Putamen (tissue), 1 donor: ENCODE data around the gene SLC44A5.
"Not testable (repeated sequence)": the region's sequence is repeated elsewhere in the genome, so short reads cannot be mapped to it uniquely, and the experiment has no call there.

Experiments used
- DNase-seq: peaks from one replicate; pipeline ENCODE4 v3.0.0-alpha.2; 2016; ENCODE audit warnings: low spot score

Gene SLC44A5

DNA sequence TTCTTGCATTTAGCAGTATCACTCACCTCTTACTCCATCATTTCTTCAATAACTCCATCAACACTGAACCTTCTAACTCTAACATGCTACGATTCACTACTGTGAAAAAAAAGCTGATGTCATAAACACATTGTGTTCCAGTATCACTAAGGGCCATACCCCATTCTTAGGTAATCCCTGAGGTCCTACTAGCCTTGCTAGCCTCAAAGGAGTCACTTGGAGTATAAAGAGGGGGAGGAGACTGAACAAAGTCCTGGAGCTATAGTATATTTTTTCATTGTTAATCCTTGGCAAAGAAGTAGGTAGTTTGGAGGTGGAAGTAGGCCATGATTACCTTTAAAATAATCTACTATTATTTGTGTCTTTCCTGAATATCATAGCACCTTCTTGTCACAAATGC lies at the start of gene SLC44A5:
SLC44A5 (minus strand) TSS at position 101 of the 400 bp plus-strand sequence. CDS start 69,667 bp downstream, outside the sequence.
- DNase-seq = no peak

DNA sequence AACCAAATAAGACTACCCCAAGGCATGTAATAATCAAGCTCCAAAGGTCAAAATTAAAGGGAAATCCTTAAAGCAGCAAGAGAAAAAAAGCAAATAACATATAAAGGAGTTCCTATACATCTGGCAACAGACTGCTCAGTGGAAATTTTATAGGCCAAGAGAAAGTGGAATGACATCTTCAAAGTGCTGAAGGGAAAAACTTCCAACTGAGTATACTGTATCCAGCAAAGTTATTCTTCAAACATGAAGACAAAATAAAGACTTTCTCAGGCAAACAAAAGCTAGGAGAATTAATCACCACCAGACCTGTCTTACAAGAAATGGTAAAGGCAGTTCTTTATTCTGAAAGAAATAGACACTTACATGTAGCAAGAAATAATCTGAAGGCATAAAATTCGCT lies 45.0 kb upstream of the SLC44A5 start:
- no peak for DNase-seq

DNA sequence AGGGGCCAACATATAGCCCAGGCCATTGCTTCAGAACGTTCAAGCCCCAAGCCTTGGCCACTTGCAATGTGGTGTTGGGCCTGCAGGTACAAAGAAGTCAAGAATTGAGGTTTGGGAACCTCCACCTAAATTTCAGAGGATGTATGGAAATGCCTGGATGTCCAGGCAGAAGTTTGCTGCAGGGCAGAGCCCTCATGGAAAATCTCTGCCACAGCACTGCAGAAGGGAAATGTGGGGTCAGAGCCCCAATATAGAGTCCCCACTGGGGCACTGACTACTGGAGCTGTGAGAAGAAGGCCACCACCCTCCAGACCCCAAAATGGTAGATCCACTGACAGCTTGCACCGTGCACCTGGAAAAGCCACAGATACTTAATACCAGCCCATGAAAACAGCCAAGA lies 36.3 kb upstream of the SLC44A5 start:
- not testable (repeated sequence) for DNase-seq

DNA sequence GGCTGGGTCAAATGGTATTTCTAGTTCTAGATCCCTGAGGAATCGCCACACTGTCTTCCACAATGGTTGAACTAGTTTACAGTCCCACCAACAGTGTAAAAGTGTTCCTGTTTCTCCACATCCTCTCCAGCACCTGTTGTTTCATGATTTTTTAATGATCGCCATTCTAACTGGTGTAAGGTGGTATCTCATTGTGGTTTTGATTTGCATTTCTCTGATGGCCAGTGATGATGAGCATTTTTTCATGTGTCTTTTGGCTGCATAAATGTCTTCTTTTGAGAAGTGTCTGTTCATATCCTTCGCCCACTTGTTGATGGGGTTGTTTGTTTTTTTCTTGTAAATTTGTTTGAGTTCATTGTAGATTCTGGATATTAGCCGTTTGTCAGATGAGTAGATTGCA lies 34.2 kb upstream of the SLC44A5 start:
- DNase-seq = not testable (repeated sequence)

DNA sequence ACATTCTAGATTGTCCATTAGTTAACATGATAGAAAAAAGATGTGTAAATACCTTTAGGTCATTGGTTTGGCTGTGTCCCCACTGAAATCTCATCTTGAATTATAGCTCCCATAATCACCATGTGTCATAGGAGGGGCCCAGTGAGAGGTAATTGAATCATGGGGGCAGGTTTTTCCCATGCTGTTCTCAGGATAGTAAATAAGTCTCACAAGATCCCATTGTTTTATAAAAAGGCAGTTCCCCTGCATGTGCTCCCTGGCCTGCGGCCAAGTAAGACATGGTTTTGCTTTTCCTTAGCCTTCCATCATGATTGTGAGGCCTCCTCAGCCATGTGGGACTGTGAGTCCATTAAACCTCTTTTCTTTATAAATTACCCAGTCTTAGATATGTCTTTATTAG lies 32.5 kb upstream of the SLC44A5 start:
- DNase-seq = no peak

DNA sequence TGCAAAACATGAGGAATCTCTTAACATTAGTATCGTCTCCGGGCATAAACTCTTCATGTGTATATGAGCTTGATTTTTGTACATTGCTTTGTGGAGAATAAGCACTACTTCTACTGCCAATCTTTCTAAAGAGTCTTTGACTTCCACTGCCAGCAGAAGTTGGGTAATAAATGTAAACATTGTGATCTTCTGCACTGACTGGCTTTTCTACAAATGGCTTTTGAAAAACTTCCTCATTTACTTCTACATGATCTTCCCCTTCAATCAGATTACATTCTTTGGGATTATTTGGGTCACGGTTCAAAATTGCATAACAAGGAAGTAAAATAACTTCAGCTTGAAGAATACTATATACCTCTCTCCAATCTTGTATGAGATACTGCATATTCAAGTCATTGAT lies 30.4 kb upstream of the SLC44A5 start:
- DNase-seq = no peak

DNA sequence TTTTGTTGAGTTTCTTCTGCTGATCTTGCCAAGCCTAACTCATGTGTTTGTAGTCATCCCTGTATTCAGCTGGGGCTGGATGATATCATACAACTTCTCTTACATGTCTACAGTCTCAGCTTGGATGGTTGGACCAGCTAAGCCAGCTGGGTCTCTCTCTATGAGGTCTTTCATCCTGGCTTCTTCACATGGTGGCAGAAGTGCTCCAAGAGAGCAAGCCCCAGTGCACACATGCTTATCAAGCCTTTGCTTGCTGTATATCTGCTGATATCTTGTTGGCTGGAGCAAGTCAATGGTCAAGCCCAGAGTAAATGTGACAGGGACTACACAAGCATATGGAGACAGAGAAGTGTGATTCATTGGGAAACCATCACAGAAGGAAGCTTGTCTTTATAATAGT lies 29.2 kb upstream of the SLC44A5 start:
- DNase-seq = no peak

DNA sequence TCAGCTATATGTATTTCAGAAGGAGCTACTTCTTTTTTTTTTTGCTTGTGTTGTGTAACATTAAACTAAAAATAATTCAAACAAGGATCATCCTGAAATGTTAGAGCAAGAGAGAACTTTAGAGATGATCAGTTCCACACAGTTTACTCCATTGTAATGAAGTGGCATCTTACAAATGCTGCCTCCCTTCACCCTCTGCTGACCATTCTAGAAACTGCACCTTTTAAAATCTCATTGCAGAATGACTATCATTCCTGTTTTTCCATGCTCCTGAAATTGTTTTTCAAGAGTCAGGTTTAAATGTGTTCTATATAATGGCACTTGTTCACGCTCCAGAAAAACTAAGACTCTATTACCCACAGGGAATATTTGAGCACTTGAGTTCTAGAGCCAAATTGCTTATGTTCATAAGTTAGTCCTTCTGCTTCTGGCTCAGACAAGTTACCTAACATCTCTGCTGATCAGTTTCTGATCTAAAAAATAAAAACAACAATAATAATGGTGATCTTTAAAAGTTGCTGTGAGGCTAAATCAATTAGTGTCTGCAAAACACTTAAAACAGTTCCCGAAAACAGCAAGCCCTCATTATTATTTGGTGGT lies 21.5 kb upstream of the SLC44A5 start:
- peak; percentile 10 for DNase-seq

DNA sequence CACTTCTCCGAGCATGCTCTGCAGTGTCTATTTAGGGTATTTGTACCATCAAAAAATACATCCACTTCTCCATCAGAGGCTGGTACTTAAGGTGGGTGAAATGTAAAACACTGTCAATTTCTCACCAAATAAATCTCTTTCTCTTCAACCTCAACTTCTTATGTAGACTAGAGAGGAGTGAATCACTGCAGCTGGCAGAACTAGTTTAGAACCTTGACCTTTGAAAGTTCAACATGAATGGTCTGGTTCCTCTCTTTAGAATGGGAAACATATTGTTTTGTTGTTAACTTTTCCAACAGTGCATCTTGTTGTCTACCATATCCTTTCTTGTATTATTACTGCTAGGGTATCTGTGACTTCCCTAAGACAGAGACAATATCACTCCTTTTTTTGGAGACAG lies 20.1 kb upstream of the SLC44A5 start:
- no peak for DNase-seq

DNA sequence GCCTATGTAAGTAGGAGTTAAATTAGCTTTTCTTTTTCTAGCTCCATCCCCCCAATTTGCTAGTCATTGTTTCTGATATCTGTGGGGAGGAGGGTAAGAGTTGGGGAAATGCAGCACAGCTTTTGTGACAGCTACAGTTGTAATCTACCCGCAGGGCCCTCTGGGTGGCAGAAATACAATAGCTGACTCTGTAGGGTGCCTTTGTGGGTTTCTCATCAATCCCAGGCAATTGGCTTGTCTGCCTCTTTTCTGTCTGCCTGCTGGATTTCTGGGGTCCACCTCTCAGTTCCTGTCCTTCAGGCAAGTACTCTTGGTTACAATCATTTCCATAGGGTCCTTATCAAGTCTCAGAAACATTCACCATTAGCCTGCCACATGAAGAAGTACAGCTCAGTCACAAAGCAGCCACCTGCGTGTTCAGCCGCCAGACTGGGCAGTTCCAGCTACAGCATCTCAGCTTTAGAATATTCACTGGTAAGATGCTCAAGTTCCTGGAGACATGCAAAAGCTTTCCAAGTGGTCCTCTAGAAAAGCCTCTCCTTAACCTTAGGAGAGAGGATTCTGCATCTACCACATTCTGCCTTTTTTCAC lies 19.2 kb upstream of the SLC44A5 start:
- DNase-seq = no peak

DNA sequence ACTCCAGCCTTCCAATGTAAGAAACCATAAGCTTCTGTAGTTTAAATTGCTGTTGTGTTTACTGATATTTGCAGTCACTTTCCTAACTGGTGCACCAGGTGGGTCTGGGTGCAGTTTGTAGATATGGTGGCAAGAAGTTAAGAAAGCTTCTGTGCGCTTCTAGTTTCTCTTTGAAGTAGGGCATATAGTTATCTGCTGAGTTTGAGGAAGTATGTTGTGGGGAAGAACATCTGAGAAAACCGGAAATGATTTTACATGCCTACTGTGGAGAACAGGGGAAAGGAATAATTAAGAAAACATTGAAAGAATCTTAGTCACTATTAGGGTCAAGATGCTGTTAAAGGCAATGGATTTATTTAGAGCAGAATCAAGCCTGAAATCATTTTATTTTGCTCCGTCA lies 14.9 kb upstream of the SLC44A5 start:
- DNase-seq = no peak

DNA sequence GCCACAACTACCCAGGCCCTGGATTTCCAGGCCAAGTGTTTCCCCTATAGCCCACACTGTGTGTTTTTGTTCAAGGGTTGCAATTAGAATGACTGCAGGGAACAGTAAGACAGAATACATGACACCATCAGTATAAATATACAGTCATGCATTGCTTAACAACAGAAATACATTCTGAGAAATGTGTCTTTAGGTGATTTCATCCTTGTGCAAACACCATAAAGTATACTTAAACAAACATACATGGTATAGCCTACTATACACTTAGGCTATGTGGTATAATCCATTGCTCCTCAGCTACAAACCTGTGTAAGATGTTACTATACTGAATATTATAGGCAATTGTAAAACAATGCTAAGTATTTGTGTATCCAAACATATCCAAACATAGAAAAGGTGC lies 7.5 kb upstream of the SLC44A5 start:
- no peak for DNase-seq

DNA sequence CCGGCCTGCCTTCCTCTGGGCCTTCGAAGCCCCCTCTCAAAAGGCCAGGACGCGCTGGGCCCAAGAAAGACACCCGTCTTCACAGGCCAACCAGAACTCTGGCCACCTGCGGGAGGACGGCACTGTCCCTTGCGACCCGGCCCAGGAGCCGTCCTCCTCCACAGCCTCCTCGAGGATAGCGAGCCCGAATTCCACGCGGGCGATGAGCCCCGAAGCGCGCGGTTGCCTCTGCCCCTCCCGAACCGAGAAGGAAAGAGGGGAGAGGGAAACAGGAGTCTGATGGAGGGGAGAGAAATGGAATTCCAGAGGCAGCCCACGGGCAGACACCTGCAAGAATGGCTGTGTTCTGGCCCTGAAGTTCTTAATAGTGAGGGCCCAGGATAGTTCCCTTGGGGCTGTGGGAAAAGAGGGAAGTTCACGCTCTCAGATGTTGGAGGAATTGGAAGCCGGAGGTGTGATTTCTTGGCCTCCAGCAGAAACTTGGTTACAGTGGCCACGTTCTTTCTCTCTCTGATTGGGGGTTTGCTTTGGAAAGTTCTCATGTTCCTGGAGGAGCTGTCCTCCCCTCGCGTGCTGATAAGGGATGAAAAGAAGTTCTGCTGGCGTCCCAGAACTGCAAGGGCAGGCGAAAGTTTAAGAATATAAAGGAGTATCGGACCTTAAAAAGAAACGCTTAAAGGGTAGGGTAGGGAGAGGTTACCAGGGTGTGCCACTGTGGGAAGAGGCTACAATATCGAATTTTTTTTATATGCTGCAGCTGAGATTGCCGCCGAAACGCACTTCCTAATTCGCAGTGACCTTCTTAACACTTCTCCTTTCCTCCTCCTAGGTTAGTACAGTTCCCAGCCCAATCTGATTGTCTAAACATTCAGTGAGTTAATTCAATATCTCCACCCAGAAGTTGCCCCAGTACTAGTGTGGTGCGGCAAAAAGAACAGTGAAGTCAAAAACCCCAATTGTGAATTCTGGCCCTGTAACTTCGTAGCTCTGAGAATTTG lies 5.8 kb upstream of the SLC44A5 start:
- no peak for DNase-seq

DNA sequence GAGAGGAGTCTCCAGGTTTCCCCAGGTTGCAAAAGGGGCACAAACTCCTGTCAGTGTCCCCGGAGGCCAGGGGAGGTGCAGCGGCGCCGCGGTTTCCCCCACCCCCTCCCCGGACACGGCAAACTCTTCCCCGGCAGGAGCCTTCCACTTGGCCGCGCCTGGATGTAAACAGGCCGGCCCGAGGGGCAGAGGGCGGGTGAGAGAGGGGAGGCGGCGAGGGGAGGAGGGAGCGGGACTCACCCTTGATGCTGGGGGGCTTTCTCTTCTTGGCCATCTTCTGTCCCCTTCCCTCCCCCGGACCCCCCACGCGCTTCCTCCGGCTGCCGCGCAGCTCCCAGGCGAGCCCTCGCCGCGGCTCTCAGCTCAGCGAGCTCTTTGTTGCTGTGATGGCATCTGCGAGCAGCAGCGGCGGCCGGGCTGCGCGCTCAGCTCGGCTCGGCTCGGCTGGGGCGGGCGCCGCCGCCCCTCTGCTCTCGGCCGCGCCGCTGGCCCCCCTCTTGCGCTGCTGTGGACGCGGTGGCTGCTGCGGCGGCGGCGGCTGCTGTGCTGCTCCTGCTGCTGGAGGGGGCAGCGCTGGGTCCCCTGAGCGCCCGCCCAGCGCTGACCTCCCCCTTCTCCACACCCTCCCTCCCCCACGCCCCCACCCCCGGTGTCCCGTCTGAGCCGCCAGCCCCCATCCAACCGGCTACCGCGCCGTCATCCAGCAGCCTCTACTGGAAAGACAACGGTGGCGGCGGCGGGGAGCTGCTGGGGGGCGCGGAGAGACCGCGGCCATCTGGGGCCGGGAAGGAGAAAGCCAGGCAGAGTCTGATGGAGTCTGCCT lies 4.9 kb upstream of the SLC44A5 start:
- DNase-seq = peak; percentile 6

DNA sequence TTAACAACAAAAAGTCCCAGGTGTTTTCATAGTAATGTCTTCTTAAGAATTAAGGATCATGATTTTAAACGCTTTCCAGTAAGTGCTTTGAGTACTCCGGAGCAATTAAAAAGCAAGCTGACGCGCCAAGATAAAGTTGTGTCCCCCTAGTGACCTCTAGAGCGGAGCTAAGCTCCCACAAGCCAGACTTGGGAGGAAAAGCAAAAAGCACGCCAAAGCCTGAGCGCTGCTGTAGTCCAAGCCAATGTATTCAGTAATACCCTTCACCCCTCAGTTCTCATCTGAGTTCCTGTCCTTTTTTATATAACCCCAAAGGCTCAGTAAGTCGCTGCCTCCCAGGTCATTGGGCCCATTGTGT lies 3.5 kb upstream of the SLC44A5 start:
- DNase-seq = no peak

DNA sequence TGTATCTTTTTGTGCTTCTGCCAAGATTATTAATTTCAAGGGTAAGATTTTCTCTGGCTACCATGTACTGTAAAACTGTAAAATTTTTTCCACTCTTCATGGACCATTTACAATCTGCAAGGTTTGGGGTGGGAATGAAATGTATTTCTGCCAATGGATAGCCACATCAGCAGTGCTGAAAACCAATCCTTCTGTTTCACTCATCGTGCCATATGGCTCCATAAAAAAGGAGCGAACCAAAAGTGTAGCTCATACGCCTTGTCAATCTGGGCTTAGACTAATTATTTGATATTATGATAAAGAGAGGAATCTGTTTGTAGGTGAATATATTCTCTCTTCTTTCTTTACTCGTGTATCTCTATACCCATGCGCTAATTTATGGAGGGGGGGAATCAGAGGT lies 3.0 kb upstream of the SLC44A5 start:
- no peak for DNase-seq

DNA sequence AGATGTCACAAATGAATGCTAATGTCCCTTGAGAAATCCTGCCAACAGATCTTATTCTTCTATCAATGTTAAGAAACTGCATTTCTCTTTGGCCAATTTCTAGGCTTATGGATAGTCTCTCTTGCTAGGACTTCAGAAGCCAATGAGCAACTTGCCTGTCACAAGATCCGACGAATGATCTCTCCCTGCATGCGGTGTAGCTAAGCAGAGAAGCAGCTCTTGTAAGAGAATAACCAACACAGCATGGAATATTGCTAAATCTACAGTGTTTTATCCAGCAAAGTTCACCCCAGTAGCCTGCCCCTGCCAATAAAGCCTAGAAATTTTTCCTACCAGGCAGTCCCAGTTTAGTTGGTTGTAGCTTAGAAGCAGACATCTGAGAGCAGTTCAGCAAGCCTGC lies 2.1 kb upstream of the SLC44A5 start:
- no peak for DNase-seq

DNA sequence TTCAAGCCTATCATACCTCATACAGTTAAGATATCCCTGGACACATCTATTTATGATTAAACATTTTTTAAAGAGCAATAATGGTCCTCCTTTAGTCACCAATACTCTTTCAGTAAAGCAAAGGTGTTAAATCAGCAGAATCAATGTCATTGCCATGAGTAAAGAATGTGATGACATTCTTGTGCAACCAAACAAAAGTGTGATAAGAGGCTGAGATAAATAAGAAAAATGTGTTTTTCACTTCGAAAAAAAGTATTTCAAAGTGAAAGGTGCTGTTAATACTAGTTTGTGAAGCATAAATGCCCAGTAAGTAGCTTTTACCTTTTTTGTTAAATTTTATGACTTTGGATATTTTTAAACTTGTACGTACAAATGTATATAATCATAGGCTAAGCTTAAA lies 8.4 kb downstream of the SLC44A5 start:
- DNase-seq = no peak

DNA sequence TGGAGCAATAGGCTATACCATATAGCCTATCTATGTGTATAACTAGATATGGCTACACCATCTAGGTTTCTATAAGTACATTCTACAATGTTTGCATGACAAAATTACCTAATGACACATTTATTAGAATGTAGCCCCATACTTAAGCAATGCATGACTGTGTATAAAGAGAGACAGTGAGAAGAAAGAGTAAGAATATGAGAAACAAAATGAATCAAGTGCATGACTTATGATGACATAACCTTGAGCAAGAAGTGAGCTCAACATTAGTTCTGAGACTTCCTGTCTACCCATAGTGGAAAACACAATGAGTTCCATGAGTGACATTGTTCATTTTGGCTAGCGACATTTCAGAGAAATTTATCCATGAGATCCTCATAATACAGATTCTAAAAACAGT lies 10.1 kb downstream of the SLC44A5 start:
- no peak for DNase-seq

DNA sequence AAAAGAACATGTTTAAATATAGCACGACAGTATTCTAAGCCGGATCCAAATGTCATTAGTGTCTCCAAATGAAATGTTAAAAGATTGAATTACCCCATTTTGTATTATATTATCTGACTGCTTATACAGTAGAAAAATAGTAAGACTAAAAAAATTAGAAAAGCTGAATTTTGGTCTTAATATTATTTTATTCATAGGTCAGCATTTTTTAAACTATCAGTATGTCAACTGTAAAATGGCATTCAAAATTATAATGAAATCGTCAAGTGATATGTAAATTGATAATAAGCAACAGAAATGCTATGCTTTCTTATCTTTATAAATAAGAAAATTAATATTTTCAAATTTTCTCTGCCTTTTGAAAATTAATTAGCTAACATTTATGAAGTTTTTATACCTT lies 16.6 kb downstream of the SLC44A5 start:
- no peak for DNase-seq

DNA sequence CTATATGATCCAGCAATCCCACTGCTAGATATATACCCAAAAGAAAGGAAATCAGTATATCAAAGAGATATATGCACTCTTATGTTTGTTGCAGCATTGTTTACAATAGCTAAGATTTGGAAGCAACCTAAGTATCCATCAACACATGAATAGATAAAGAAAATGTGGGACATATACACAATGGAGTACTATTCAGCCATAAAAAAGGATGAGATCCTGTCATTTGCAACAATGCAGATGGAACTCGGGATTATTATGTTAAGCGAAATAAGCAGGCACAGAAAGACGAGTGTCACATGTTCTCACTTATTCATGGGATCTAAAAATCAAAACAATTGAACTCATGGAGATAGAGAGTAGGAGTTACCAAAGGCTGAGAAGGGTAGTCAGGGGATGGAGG lies 17.5 kb downstream of the SLC44A5 start:
- not testable (repeated sequence) for DNase-seq

DNA sequence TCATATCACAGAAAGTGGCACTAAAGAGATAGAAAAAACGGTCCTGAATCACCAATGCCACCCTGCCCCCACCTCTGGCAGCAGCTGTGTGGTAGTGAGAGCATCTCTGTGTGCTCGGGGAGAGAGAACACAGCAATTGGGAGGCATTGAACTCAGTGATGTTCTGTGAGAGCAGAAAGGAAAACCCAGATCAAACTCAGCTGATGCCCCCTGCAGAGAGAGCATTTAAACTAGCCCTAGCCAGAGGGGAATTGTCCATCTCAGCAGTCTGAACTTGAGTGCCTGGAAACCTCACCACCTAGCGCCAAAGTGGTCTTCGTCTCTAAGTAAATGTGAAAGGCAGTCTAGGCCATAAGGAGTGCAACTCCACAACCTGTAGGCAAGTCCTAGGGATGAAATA lies 21.3 kb downstream of the SLC44A5 start:
- DNase-seq = no peak
